Breast epithelium (tissue), 4 donors: ENCODE measurements around the gene TMEM271. TPM values are rescaled to one million over a fixed set of nuclear protein-coding genes. Genes with fewer than 3 reads are reported as not detected.

Experiments
- DNase-seq, 2 donors: peaks; one replicate each; pipeline ENCODE4 v3.0.0-alpha.2; 2019; ENCODE audit warnings: low spot score in 2 of 2
- H3K27ac ChIP-seq, 2 donors: fragments of 200-600 bp; sonication (generic) in 1 of 2; one replicate each; pipeline ENCODE4 v1.5.1; 2016 to 2019; ENCODE audit warnings: mild to moderate bottlenecking in 1 of 2
- H3K27me3 ChIP-seq, 2 donors: fragments of 200-600 bp; sonication (generic) in 1 of 2; one replicate each; pipeline versions ENCODE4 v1.5.1 to v1.6.0; 2017 to 2019; ENCODE audit warnings: control low read depth in 1 of 2, mild to moderate bottlenecking in 1 of 2
- H3K36me3 ChIP-seq: fragments of 200-600 bp; one replicate; pipeline ENCODE4 v1.5.1; 2019
- H3K4me1 ChIP-seq, 2 donors: fragments of 200-600 bp; sonication (generic); one replicate each; pipeline ENCODE4 v1.5.1; 2016 to 2019; ENCODE audit warnings: control low read depth in 1 of 2
- H3K4me3 ChIP-seq, 3 donors: fragments of 200-600 bp; sonication (generic); 1 replicate in 2 of 3; 2 replicates in 1 of 3; pipeline ENCODE4 v1.5.1; 2016 to 2019; ENCODE audit warnings: mild to moderate bottlenecking in 3 of 3, moderate library complexity in 2 of 3
- H3K9me3 ChIP-seq, 2 donors: fragments of 200-600 bp; sonication (generic) in 1 of 2; one replicate each; pipeline ENCODE4 v1.5.1; 2016 to 2019; ENCODE audit warnings: control low read depth in 1 of 2
- CTCF ChIP-seq, 3 donors: fragments of 450-650 bp; IDR thresholded peaks; one replicate each; pipeline ENCODE4 v1.5.1; 2016 to 2017; ENCODE audit warnings: antibody characterized with exemption in 3 of 3, mild to moderate bottlenecking in 3 of 3, moderate library complexity in 3 of 3
- POLR2A ChIP-seq: fragments of 450-650 bp; IDR thresholded peaks from one replicate; pipeline ENCODE4 v1.6.1; 2016; ENCODE audit warnings: antibody characterized with exemption, mild to moderate bottlenecking, moderate library complexity
- POLR2AphosphoS5 ChIP-seq, 3 donors: sonication (generic); formaldehyde crosslinking; IDR thresholded peaks; one replicate each; pipeline ENCODE4 v1.6.1; 2017; ENCODE audit warnings: antibody characterized with exemption in 3 of 3
- intact Hi-C: fragments of 100-400 bp; cut with DNase I; formaldehyde crosslinking; loops from one replicate; pipeline ENCODE4 v1.15.1; 2023; ENCODE audit warnings: low total_unique reads
- total RNA-seq, 3 donors: library from RNA; depleted of rRNA; stranded (reverse); fragments of >200 nt; gene quantifications; one replicate each; pipeline ENCODE4 v1.1.0, GENCODE V29; 2016

The TMEM271 gene
- not detected for total RNA-seq

- intact Hi-C loops, result no loop called here
- no peaks in the 10 kb centered on the region for H3K36me3 ChIP-seq
- H3K9me3 ChIP-seq, result no peaks in the 10 kb centered on the region
- peak within 1 kb of the TSS in 2 of 3 donors; percentile 9 to 51 for H3K4me3 ChIP-seq
- peaks cover 8 to 88% of the 10 kb centered on the region in 2 donors for H3K27me3 ChIP-seq
- DNase-seq, result no peak
- no peak within 1 kb of the TSS for H3K27ac ChIP-seq
- H3K4me1 ChIP-seq, result peaks cover 0 to 9% of the 10 kb centered on the region in 2 donors
- TF ChIP-seq POLR2A, result no peak
- TF ChIP-seq POLR2AphosphoS5 (IDR thresholded peaks at IDR 0.05), result no peak
- no peak for TF ChIP-seq CTCF (IDR thresholded peaks at IDR 0.05)
Measured at GRCh38 chr4:576245-576821, at the start of gene TMEM271. TSS of gene TMEM271 (minus strand) at chr4:576295. CDS start at chr4:576062, 233 bp downstream.

- Histone ChIP-seq H3K27me3 (peaks cover 0 to 29% of the 10 kb centered on the region in 2 donors), H3K4me1 (no peaks in the 10 kb centered on the region), H3K4me3 (no peak overlapping the region), H3K36me3 (no peaks in the 10 kb centered on the region), H3K27ac (no peak overlapping the region), H3K9me3 (no peaks in the 10 kb centered on the region)
- intact Hi-C loops, result no loop called here
- DNase-seq, result no peak
- no peak for TF ChIP-seq CTCF (IDR thresholded peaks at IDR 0.05)
- no peak for TF ChIP-seq POLR2AphosphoS5 (IDR thresholded peaks at IDR 0.05)
- no peak for TF ChIP-seq POLR2A
Measured at GRCh38 chr4:625631-626161, 49.6 kb upstream of the TMEM271 start.

GRCh38 chr4:624705-625590 lies 48.9 kb upstream of the TMEM271 start, which contains the start of gene PDE6B:
TSS of gene PDE6B (plus strand) at chr4:625573. CDS start at chr4:625627, 54 bp downstream.
- Histone ChIP-seq H3K9me3 (no peaks in the 10 kb centered on the region), H3K4me1 (no peaks in the 10 kb centered on the region), H3K4me3 (no peak within 1 kb of the TSS), H3K27ac (no peak within 1 kb of the TSS), H3K36me3 (no peaks in the 10 kb centered on the region), H3K27me3 (peaks cover 0 to 36% of the 10 kb centered on the region in 2 donors)
- no peak for DNase-seq
- TF ChIP-seq CTCF (IDR thresholded peaks at IDR 0.05), result no peak
- no peak for TF ChIP-seq POLR2AphosphoS5 (IDR thresholded peaks at IDR 0.05)
- TF ChIP-seq POLR2A, result no peak
- intact Hi-C loops, result no loop called here

GRCh38 chr4:623914-624566 lies 47.9 kb upstream of the TMEM271 start:
- Histone ChIP-seq H3K27me3 (peaks cover 0 to 34% of the 10 kb centered on the region in 2 donors), H3K9me3 (no peaks in the 10 kb centered on the region), H3K27ac (no peak overlapping the region), H3K4me1 (no peaks in the 10 kb centered on the region), H3K36me3 (no peaks in the 10 kb centered on the region), H3K4me3 (no peak overlapping the region)
- TF ChIP-seq CTCF (IDR thresholded peaks at IDR 0.05) (no peak), POLR2AphosphoS5 (IDR thresholded peaks at IDR 0.05) (no peak), POLR2A (no peak)
- no peak for DNase-seq
- intact Hi-C loops, result no loop called here
